SK-N-SH (cell line): ENCODE measurements around the gene LLGL1. TPM values are rescaled to one million over a fixed set of nuclear protein-coding genes. Genes with fewer than 3 reads are reported as not detected.

Source experiments
- CTCF ChIA-PET: fragments of 300-600, 350-600 bp; formaldehyde crosslinking; extraction: SDS; loops from one replicate; lab custom pipeline; 2021; lab: Yijun Ruan, JAX
- POLR2A ChIA-PET: fragments of 350-600 bp; sonication (Branson Sonifier 250); formaldehyde crosslinking; extraction: SDS; loops from one replicate; lab custom pipeline; 2020; ENCODE audit warnings: antibody characterized with exemption, inconsistent platforms; lab: Yijun Ruan, JAX
- DNase-seq: peaks from one replicate; pipeline ENCODE4 v3.0.0; 2012
- H2AFZ ChIP-seq: fragments of 200-600 bp; sonication (generic); 2 replicates; pipeline ENCODE4 v1.8.1; 2016; ENCODE audit warnings: antibody characterized with exemption, mild to moderate bottlenecking, low read depth
- H3F3A ChIP-seq: fragments of 200-600 bp; sonication (generic); replicated peaks from 2 replicates; pipeline ENCODE3; 2016; ENCODE audit warnings: antibody characterized with exemption, mild to moderate bottlenecking; ENCODE audit not compliant: insufficient read depth
- H3K27ac ChIP-seq, 2 experiments: fragments of 200-500 bp in 1 of 2; fragments of 200-600 bp in 1 of 2; sonication (Bioruptor generic) in 1 of 2; sonication (generic), shearing (Covaris generic) in 1 of 2; 2 replicates each; pipeline versions ENCODE4 v1.5.1 to v1.6.1; 2014 to 2016; ENCODE audit warnings: low read depth in 2 of 2, inconsistent platforms in 1 of 2, low read length in 1 of 2, mild to moderate bottlenecking in 1 of 2, mixed read lengths in 1 of 2
- H3K27me3 ChIP-seq: fragments of 200-600 bp; sonication (generic), shearing (Covaris generic); 2 replicates; pipeline ENCODE4 v1.6.1; 2016; ENCODE audit warnings: mixed run types; ENCODE audit not compliant: insufficient read depth
- H3K36me3 ChIP-seq, 2 experiments: fragments of 200-500 bp in 1 of 2; fragments of 200-600 bp in 1 of 2; sonication (Bioruptor generic) in 1 of 2; sonication (generic) in 1 of 2; replicated peaks in 1 of 2; 2 replicates each; pipeline versions ENCODE3 to v1.5.1; 2014 to 2016; ENCODE audit warnings: low read length in 1 of 2, mild to moderate bottlenecking in 1 of 2; ENCODE audit not compliant: insufficient read depth in 2 of 2, control insufficient read depth in 1 of 2
- H3K4me1 ChIP-seq, 2 experiments: fragments of 200-500 bp in 1 of 2; fragments of 200-600 bp in 1 of 2; sonication (Bioruptor generic) in 1 of 2; sonication (generic), shearing (Covaris generic) in 1 of 2; 2 replicates each; pipeline versions ENCODE4 v1.5.1 to v1.6.1; 2014 to 2016; ENCODE audit warnings: low read depth in 1 of 2, low read length in 1 of 2, mixed run types in 1 of 2; ENCODE audit not compliant: insufficient read depth in 2 of 2, control insufficient read depth in 1 of 2
- H3K4me2 ChIP-seq: fragments of 200-600 bp; sonication (generic), shearing (Covaris generic); 2 replicates; pipeline ENCODE4 v1.6.1; 2017; ENCODE audit warnings: mixed run types
- H3K4me3 ChIP-seq, 2 experiments: fragments of 200-500 bp in 1 of 2; fragments of 200-600 bp in 1 of 2; sonication (Bioruptor generic) in 1 of 2; sonication (generic), shearing (Covaris generic) in 1 of 2; 2 replicates each; pipeline versions ENCODE4 v1.5.1 to v1.8.1; 2014 to 2016; ENCODE audit warnings: low read depth in 2 of 2, inconsistent platforms in 1 of 2, low read length in 1 of 2, mild to moderate bottlenecking in 1 of 2, mixed read lengths in 1 of 2, moderate library complexity in 1 of 2
- H3K79me2 ChIP-seq: fragments of 200-600 bp; sonication (generic); 2 replicates; pipeline ENCODE4 v1.8.1; 2017; ENCODE audit warnings: mild to moderate bottlenecking; ENCODE audit not compliant: insufficient read depth
- H3K9ac ChIP-seq: fragments of 200-600 bp; sonication (generic); 2 replicates; pipeline ENCODE4 v1.6.1; 2017; ENCODE audit warnings: mixed run types
- H3K9me2 ChIP-seq: fragments of 200-600 bp; sonication (generic); 2 replicates; pipeline ENCODE4 v1.6.1; 2017; ENCODE audit warnings: mixed run types
- H3K9me3 ChIP-seq: fragments of 200-600 bp; sonication (generic); 2 replicates; pipeline ENCODE4 v1.6.1; 2017; ENCODE audit warnings: mixed run types, mild to moderate bottlenecking, moderate library complexity
- H4K20me1 ChIP-seq: fragments of 200-600 bp; sonication (generic); 2 replicates; pipeline ENCODE4 v1.6.1; 2017; ENCODE audit warnings: mild to moderate bottlenecking, mixed run types; ENCODE audit not compliant: insufficient read depth
- CHD2 ChIP-seq: fragments of 150-350 bp; IDR thresholded peaks from 2 replicates; pipeline ENCODE4 v1.6.1; 2018; ENCODE audit warnings: low read length; ENCODE audit not compliant: partially characterized antibody
- EZH2phosphoT487 ChIP-seq: fragments of 200-600 bp; sonication (generic); IDR thresholded peaks from 2 replicates; pipeline ENCODE4 v1.6.1; 2017; ENCODE audit warnings: low read depth, mixed run types, mild to moderate bottlenecking, antibody characterized with exemption, moderate library complexity, borderline replicate concordance
- FOSL2 ChIP-seq: IDR thresholded peaks from 2 replicates; pipeline ENCODE4 v1.4.0; 2012; ENCODE audit warnings: low read depth, mild to moderate bottlenecking, moderate library complexity, borderline replicate concordance
- JUND ChIP-seq: IDR thresholded peaks from 2 replicates; pipeline ENCODE4 v1.4.0; 2012
- MXI1 ChIP-seq: IDR thresholded peaks from 2 replicates; pipeline ENCODE4 v1.6.1; 2012; ENCODE audit warnings: mild to moderate bottlenecking, low read depth, low read length, improper control_type of control experiment
- NFIC ChIP-seq: IDR thresholded peaks from 2 replicates; pipeline ENCODE4 v1.4.0; 2012; ENCODE audit warnings: borderline replicate concordance
- PBX3 ChIP-seq: IDR thresholded peaks from 2 replicates; pipeline ENCODE4; 2012
- RCOR1 ChIP-seq: fragments of 150-350 bp; IDR thresholded peaks from 2 replicates; pipeline ENCODE4 v1.6.1; 2017; ENCODE audit warnings: antibody characterized with exemption, low read length
- SIN3A ChIP-seq: IDR thresholded peaks from 2 replicates; pipeline ENCODE4 v1.6.1; 2012; ENCODE audit warnings: low read depth, mild to moderate bottlenecking, low read length, moderate library complexity, borderline replicate concordance
- SMC3 ChIP-seq: IDR thresholded peaks from 2 replicates; pipeline ENCODE4 v1.6.1; 2012; ENCODE audit warnings: low read depth, low read length, improper control_type of control experiment
- TCF12 ChIP-seq: IDR thresholded peaks from 2 replicates; pipeline ENCODE4 v1.4.0; 2012
- YY1 ChIP-seq: IDR thresholded peaks from 2 replicates; pipeline ENCODE4 v1.4.0; 2012; ENCODE audit warnings: low read depth, mild to moderate bottlenecking
- ZBTB33 ChIP-seq: IDR thresholded peaks from 2 replicates; pipeline ENCODE4 v1.4.0; 2012; ENCODE audit warnings: low read depth, borderline replicate concordance
- WGBS: methylation state at CpG from one replicate; pipeline ENCODE4 v1.1.6; 2017; ENCODE audit warnings: low lambda C conversion rate; 5-methylcytosine and 5-hydroxymethylcytosine counted together
- polyA plus RNA-seq, 3 experiments: library from polyadenylated mRNA; depleted of rRNA; stranded (reverse); fragments of >200 nt; gene quantifications; 2 replicates each; pipeline ENCODE4 v1.2.3, GENCODE V29; 2012
- TF ChIP-seq, protein P1 (sequence below): fragments of 150-350 bp; IDR thresholded peaks from 2 replicates; pipeline ENCODE4 v1.6.1; 2016; ENCODE audit warnings: mild to moderate bottlenecking, low read depth, low read length
- TF ChIP-seq, protein P2 (sequence below): IDR thresholded peaks from 2 replicates; pipeline ENCODE4 v1.4.0; 2012; ENCODE audit warnings: low read depth

LLGL1 gene
- polyA plus RNA-seq, 1 of the 3 experiments (the other 2 are of a cell fraction), result 31.4 TPM

DNA sequence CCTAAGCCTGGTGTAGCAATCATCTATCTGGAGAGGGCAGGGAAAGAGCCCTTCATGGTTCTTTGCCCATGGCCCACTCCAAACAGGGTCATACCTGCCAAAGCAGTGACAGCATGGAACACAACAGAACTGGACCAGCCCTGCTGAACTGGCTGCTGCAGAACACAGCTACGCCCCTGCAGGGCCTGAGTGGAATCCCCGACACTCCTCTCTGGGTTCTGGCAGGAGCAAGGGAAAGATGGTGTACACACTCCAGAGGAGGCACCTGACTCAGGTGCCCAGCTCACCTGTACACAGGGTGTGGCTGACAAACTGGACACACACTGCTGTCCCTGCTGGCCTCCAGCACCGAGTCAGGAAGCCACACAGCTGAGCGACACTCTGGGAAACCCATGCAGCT is 54.8 kb downstream of the LLGL1 start:
- DNase-seq, result no peak
- H3K79me2 ChIP-seq, result no peaks in the 10 kb centered on the region
- TF ChIP-seq CHD2 (no peak), FOSL2 (no peak), EZH2phosphoT487 (no peak), SMC3 (no peak), NFIC (no peak), MXI1 (no peak), YY1 (no peak), PBX3 (no peak), RCOR1 (no peak), TCF12 (no peak), SIN3A (no peak), ZBTB33 (no peak), JUND (no peak)
- TF ChIP-seq, protein P1, sequence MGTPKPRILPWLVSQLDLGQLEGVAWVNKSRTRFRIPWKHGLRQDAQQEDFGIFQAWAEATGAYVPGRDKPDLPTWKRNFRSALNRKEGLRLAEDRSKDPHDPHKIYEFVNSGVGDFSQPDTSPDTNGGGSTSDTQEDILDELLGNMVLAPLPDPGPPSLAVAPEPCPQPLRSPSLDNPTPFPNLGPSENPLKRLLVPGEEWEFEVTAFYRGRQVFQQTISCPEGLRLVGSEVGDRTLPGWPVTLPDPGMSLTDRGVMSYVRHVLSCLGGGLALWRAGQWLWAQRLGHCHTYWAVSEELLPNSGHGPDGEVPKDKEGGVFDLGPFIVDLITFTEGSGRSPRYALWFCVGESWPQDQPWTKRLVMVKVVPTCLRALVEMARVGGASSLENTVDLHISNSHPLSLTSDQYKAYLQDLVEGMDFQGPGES, result no peak
- TF ChIP-seq, protein P2, sequence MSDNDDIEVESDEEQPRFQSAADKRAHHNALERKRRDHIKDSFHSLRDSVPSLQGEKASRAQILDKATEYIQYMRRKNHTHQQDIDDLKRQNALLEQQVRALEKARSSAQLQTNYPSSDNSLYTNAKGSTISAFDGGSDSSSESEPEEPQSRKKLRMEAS, result no peak
- no peaks in the 10 kb centered on the region for H4K20me1 ChIP-seq
- 90% methylated on average over 3 of the region's 4 CpGs for WGBS
- H3K4me3 ChIP-seq, result no peak overlapping the region
- ChIA-PET POLR2A (no interaction called here), CTCF (interaction anchor here (1.0 to 1.6 kb wide), 2 partner anchors 10 to 32 kb away, joined by 4 to 5 read pairs; no protein-coding TSS in a partner anchor)
- H3F3A ChIP-seq, result no peaks in the 10 kb centered on the region
- no peak overlapping the region for H3K27ac ChIP-seq
- no peak overlapping the region for H3K4me2 ChIP-seq
- H3K9me2 ChIP-seq, result no peaks in the 10 kb centered on the region
- peaks cover 50 to 70% of the 10 kb centered on the region in 2 experiments for H3K36me3 ChIP-seq
- no peaks in the 10 kb centered on the region for H3K4me1 ChIP-seq
- no peaks in the 10 kb centered on the region for H3K9me3 ChIP-seq
- H2AFZ ChIP-seq, result no peak overlapping the region
- H3K9ac ChIP-seq, result no peak overlapping the region
- H3K27me3 ChIP-seq, result no peaks in the 10 kb centered on the region
